ENCODE measurements around the gene PCARE.

GRCh38 chr2:29106256-29106655 is 31.9 kb upstream of the PCARE start:
- TF ChIP-seq POLR2A (IDR thresholded peaks at IDR 0.05; ENCODE audit: low read depth, low read length) (no peak), TAF1 (IDR thresholded peaks at IDR 0.05; ENCODE audit: borderline replicate concordance, low read depth, low read length) (no peak), POLR2AphosphoS5 (IDR thresholded peaks at IDR 0.05; ENCODE audit: low read depth, low read length) (no peak)
